HS-5 (cell line): ENCODE results near the gene CLIC2.

Experiments
- DNase-seq: peaks from one replicate; pipeline ENCODE4 v3.0.0-alpha.2; 2012; ENCODE audit warnings: low read depth

CLIC2 gene

GRCh38 chrX:155262970-155263754 lies 71.3 kb downstream of the CLIC2 start:
- DNase-seq = no peak

- no peak for DNase-seq
Observed at GRCh38 chrX:155259752-155260151, 74.7 kb downstream of the CLIC2 start.

- no peak for DNase-seq
Observed at GRCh38 chrX:155251391-155251790, 83.0 kb downstream of the CLIC2 start.

GRCh38 chrX:155247497-155247896 lies 86.9 kb downstream of the CLIC2 start:
- no peak for DNase-seq

- no peak for DNase-seq
Observed at GRCh38 chrX:155246748-155247147, 87.7 kb downstream of the CLIC2 start.

GRCh38 chrX:155242300-155242699 lies 92.1 kb downstream of the CLIC2 start:
- DNase-seq = no peak

GRCh38 chrX:155237719-155238118 lies 96.7 kb downstream of the CLIC2 start:
- no peak for DNase-seq

GRCh38 chrX:155235891-155236290 lies 98.5 kb downstream of the CLIC2 start:
- DNase-seq = no peak

GRCh38 chrX:155231163-155231562 lies 103.3 kb downstream of the CLIC2 start:
- no peak for DNase-seq
